HG02840 (cell line): ENCODE data around the gene AKAP12.

Experiments
- ATAC-seq: cut with Tn5 transposase; IDR thresholded peaks from one replicate; pipeline ENCODE4 v1.9.1; 2021; ENCODE audit warnings: mild to moderate bottlenecking, moderate library complexity, moderate number of reproducible peaks; ENCODE audit not compliant: unreplicated experiment, low FRiP score

Gene AKAP12

GRCh38 chr6:151232899-151233298 is 6.9 kb upstream of the AKAP12 start:
- ATAC-seq: no peak

GRCh38 chr6:151233731-151234130 is 6.0 kb upstream of the AKAP12 start:
- no peak for ATAC-seq

GRCh38 chr6:151236668-151237401 is 2.9 kb upstream of the AKAP12 start:
- ATAC-seq: no peak

GRCh38 chr6:151240036-151240685 is 394 bp downstream of the AKAP12 start:
- no peak for ATAC-seq

- ATAC-seq: no peak
These were observed 1.2 kb downstream of the AKAP12 start for GRCh38 chr6:151240791-151241642.

GRCh38 chr6:151241853-151242252 is 2.1 kb downstream of the AKAP12 start:
- ATAC-seq: no peak

GRCh38 chr6:151242420-151242861 is 2.7 kb downstream of the AKAP12 start:
- no peak for ATAC-seq

GRCh38 chr6:151243481-151243880 is 3.7 kb downstream of the AKAP12 start:
- ATAC-seq: no peak

- ATAC-seq: no peak
These were observed 7.7 kb downstream of the AKAP12 start for GRCh38 chr6:151247490-151247889.

GRCh38 chr6:151248295-151248694 is 8.5 kb downstream of the AKAP12 start:
- no peak for ATAC-seq

- no peak for ATAC-seq
These were observed 12.9 kb downstream of the AKAP12 start for GRCh38 chr6:151252634-151253033.

GRCh38 chr6:151254451-151255081 is 14.8 kb downstream of the AKAP12 start:
- ATAC-seq: no peak

GRCh38 chr6:151255811-151256210 is 16.0 kb downstream of the AKAP12 start:
- no peak for ATAC-seq

- ATAC-seq: no peak
These were observed 18.2 kb downstream of the AKAP12 start for GRCh38 chr6:151257985-151258445.

- ATAC-seq: no peak
These were observed 20.4 kb downstream of the AKAP12 start for GRCh38 chr6:151260205-151260604.

GRCh38 chr6:151263035-151263434 is 23.3 kb downstream of the AKAP12 start:
- ATAC-seq: no peak

- no peak for ATAC-seq
These were observed 24.2 kb downstream of the AKAP12 start for GRCh38 chr6:151263967-151264366.

- ATAC-seq: no peak
These were observed 25.5 kb downstream of the AKAP12 start for GRCh38 chr6:151265282-151265681.

- no peak for ATAC-seq
These were observed 29.7 kb downstream of the AKAP12 start for GRCh38 chr6:151269321-151269995.

- no peak for ATAC-seq
These were observed 35.4 kb downstream of the AKAP12 start for GRCh38 chr6:151275121-151275520.
